HG03135 (cell line): ENCODE data around the gene SDF2L1.
"Not testable (repeated sequence)": the region's sequence is repeated elsewhere in the genome, so short reads cannot be mapped to it uniquely, and the experiment has no call there.

Experiments used
- ATAC-seq: cut with Tn5 transposase; IDR thresholded peaks from one replicate; pipeline ENCODE4 v1.9.1; 2021; ENCODE audit warnings: mild to moderate bottlenecking, moderate library complexity; ENCODE audit not compliant: unreplicated experiment

The SDF2L1 gene

GRCh38 chr22:21660904-21661303 lies 18.8 kb downstream of the SDF2L1 start:
- no peak for ATAC-seq

GRCh38 chr22:21661991-21662390 lies 19.9 kb downstream of the SDF2L1 start:
- no peak for ATAC-seq

- no peak for ATAC-seq
Measured at GRCh38 chr22:21663738-21664137, 21.6 kb downstream of the SDF2L1 start.

- ATAC-seq, result no peak
Measured at GRCh38 chr22:21665047-21665851, 23.1 kb downstream of the SDF2L1 start.

GRCh38 chr22:21666786-21667185 lies 24.7 kb downstream of the SDF2L1 start:
- ATAC-seq, result no peak

- no peak for ATAC-seq
Measured at GRCh38 chr22:21669026-21669425, 26.9 kb downstream of the SDF2L1 start.

- ATAC-seq, result no peak
Measured at GRCh38 chr22:21672107-21672629, 30.1 kb downstream of the SDF2L1 start.

- no peak for ATAC-seq
Measured at GRCh38 chr22:21673534-21674321, 31.6 kb downstream of the SDF2L1 start.

- ATAC-seq, result no peak
Measured at GRCh38 chr22:21674638-21675245, 32.6 kb downstream of the SDF2L1 start.

GRCh38 chr22:21677606-21678443 lies 35.7 kb downstream of the SDF2L1 start:
- ATAC-seq, result no peak

- ATAC-seq, result not testable (repeated sequence)
Measured at GRCh38 chr22:21678842-21679241, 36.7 kb downstream of the SDF2L1 start.

GRCh38 chr22:21679383-21679782 lies 37.3 kb downstream of the SDF2L1 start:
- ATAC-seq, result no peak

- ATAC-seq, result no peak
Measured at GRCh38 chr22:21680830-21681565, 38.9 kb downstream of the SDF2L1 start.

- no peak for ATAC-seq
Measured at GRCh38 chr22:21681566-21682370, 39.7 kb downstream of the SDF2L1 start.

GRCh38 chr22:21682385-21683175 lies 40.5 kb downstream of the SDF2L1 start:
- no peak for ATAC-seq

- no peak for ATAC-seq
Measured at GRCh38 chr22:21683401-21683811, 41.3 kb downstream of the SDF2L1 start.

GRCh38 chr22:21684492-21685163 lies 42.5 kb downstream of the SDF2L1 start:
- no peak for ATAC-seq

GRCh38 chr22:21685164-21685513 lies 43.0 kb downstream of the SDF2L1 start:
- no peak for ATAC-seq
